Measurements from ENCODE around the gene NDFIP1.

Gene NDFIP1

DNA sequence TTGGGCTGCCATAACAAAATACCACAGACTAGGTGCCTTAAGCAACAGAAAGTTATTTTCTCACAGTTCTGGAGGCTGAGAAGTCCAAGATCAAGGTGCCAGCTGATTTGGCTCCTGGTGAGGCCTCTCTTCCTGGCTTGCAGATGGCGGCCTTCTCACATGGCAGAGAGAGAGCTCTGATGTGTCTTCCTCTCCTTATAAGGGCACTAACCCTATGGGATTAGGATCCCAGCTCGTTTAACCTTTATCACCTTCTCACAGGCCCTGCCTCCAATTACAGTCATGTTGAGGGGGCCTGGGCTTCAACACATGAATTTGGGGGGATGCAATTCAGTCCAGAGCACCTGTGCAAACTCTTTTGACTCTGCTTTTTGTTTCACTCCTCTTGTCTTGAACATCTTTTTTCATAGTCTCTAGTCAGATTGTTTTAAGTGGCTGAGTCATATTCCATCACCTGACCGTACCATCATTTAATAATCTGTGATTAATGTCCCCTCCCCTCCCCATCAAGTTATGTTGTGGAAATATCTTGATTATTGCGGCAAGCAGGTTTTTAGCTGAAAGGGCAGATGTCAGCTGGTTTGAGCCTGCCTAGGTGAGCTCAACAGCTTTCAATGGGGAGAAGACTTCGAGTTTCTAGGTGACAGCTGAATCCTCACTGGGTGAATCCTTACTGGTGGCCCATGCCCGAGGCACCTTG lies 61.8 kb downstream of the NDFIP1 start:
- H3K36me3 Mint-ChIP-seq (ENCODE audit: low read depth) = no peaks in the 10 kb centered on the region
- H3K27ac Mint-ChIP-seq = no peak overlapping the region
- no peaks in the 10 kb centered on the region for H3K4me1 Mint-ChIP-seq (ENCODE audit: low read depth)
- H3K4me3 Mint-ChIP-seq = no peak overlapping the region
- H3K27me3 Mint-ChIP-seq (ENCODE audit: low read depth) = no peaks in the 10 kb centered on the region
- H3K9me3 Mint-ChIP-seq = no peaks in the 10 kb centered on the region

GRCh38 chr5:142171270-142171669 lies 62.7 kb downstream of the NDFIP1 start:
- Mint-ChIP-seq H3K36me3 (ENCODE audit: low read depth) (no peaks in the 10 kb centered on the region), H3K4me1 (ENCODE audit: low read depth) (no peaks in the 10 kb centered on the region), H3K4me3 (no peak overlapping the region), H3K27ac (no peak overlapping the region), H3K9me3 (no peaks in the 10 kb centered on the region), H3K27me3 (ENCODE audit: low read depth) (no peaks in the 10 kb centered on the region)

GRCh38 chr5:142175039-142175438 lies 66.5 kb downstream of the NDFIP1 start:
- Mint-ChIP-seq H3K4me1 (ENCODE audit: low read depth) (no peaks in the 10 kb centered on the region), H3K9me3 (no peaks in the 10 kb centered on the region), H3K36me3 (ENCODE audit: low read depth) (no peaks in the 10 kb centered on the region), H3K4me3 (no peak overlapping the region), H3K27ac (no peak overlapping the region), H3K27me3 (ENCODE audit: low read depth) (no peaks in the 10 kb centered on the region)

DNA sequence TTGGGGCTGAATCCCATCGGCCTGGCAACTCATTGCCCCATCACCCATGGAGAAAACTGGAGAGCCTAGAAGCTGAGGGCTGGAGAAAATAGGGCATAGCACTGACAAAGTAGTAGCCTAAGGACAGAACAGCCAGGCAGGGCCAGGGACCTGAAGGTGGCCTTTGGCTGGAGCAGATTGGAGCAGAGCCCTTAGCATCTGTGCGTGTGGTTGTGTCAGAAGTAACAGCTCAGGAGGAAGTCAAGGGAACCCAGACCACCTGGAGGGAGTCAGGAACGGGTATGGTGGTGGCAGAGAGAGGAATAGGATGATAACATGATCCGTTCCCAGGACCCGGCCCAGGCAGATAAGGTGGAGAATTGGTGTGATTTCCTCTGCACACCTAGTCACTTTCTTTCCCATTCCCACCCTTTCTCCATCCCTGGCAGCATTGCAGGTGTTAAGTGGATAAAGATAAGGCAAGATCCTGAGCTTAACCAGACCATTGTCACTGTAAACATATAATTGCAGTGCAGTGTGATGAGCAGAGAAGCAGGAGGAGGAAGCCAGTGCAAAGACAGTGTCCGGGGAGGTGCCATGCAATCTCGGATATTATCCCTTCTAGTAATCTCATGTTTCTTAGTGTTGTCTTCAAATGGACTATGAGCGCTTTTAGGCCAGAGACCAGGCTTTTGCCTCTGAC lies 67.0 kb downstream of the NDFIP1 start:
- Mint-ChIP-seq H3K9me3 (no peaks in the 10 kb centered on the region), H3K4me1 (ENCODE audit: low read depth) (no peaks in the 10 kb centered on the region), H3K4me3 (no peak overlapping the region), H3K27me3 (ENCODE audit: low read depth) (no peaks in the 10 kb centered on the region), H3K36me3 (ENCODE audit: low read depth) (no peaks in the 10 kb centered on the region), H3K27ac (no peak overlapping the region)

DNA sequence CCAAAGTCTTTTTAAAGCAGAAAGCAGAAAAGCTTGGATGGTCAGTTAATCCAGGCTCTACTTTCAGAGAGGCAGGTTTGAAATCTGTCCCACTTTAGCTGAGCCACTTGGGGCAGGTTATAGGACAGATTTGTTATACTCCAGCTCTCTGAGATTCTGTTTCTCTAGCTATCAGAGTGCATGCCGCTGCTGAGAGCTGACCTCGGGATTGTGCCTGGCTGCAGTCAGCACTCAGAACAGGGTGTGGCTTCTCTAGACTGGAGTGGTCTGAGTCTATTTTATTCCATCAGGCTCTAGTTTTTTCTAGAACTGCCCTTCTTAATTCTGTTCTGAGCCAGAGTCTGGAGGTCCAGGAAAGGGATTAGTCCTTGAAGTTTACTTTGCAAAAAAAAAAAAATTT lies 67.7 kb downstream of the NDFIP1 start:
- Mint-ChIP-seq H3K9me3 (no peaks in the 10 kb centered on the region), H3K27me3 (ENCODE audit: low read depth) (no peaks in the 10 kb centered on the region), H3K36me3 (ENCODE audit: low read depth) (no peaks in the 10 kb centered on the region), H3K4me3 (no peak overlapping the region), H3K4me1 (ENCODE audit: low read depth) (no peaks in the 10 kb centered on the region), H3K27ac (no peak overlapping the region)

- H3K36me3 Mint-ChIP-seq (ENCODE audit: low read depth) = no peaks in the 10 kb centered on the region
- H3K27me3 Mint-ChIP-seq (ENCODE audit: low read depth) = no peaks in the 10 kb centered on the region
- no peaks in the 10 kb centered on the region for H3K4me1 Mint-ChIP-seq (ENCODE audit: low read depth)
- no peak overlapping the region for H3K27ac Mint-ChIP-seq
- no peaks in the 10 kb centered on the region for H3K9me3 Mint-ChIP-seq
- H3K4me3 Mint-ChIP-seq = no peak overlapping the region
Measured at GRCh38 chr5:142178651-142179050, 70.1 kb downstream of the NDFIP1 start.

- Mint-ChIP-seq H3K27ac (no peak overlapping the region), H3K36me3 (ENCODE audit: low read depth) (no peaks in the 10 kb centered on the region), H3K27me3 (ENCODE audit: low read depth) (no peaks in the 10 kb centered on the region), H3K9me3 (no peaks in the 10 kb centered on the region), H3K4me3 (no peak overlapping the region), H3K4me1 (ENCODE audit: low read depth) (no peaks in the 10 kb centered on the region)
Measured at GRCh38 chr5:142179776-142180387, 71.3 kb downstream of the NDFIP1 start.

- Mint-ChIP-seq H3K4me1 (ENCODE audit: low read depth) (no peaks in the 10 kb centered on the region), H3K27ac (no peak overlapping the region), H3K27me3 (ENCODE audit: low read depth) (peaks cover 3% of the 10 kb centered on the region), H3K4me3 (no peak overlapping the region), H3K9me3 (no peaks in the 10 kb centered on the region), H3K36me3 (ENCODE audit: low read depth) (no peaks in the 10 kb centered on the region)
Measured at GRCh38 chr5:142181096-142181495, 72.5 kb downstream of the NDFIP1 start.

DNA sequence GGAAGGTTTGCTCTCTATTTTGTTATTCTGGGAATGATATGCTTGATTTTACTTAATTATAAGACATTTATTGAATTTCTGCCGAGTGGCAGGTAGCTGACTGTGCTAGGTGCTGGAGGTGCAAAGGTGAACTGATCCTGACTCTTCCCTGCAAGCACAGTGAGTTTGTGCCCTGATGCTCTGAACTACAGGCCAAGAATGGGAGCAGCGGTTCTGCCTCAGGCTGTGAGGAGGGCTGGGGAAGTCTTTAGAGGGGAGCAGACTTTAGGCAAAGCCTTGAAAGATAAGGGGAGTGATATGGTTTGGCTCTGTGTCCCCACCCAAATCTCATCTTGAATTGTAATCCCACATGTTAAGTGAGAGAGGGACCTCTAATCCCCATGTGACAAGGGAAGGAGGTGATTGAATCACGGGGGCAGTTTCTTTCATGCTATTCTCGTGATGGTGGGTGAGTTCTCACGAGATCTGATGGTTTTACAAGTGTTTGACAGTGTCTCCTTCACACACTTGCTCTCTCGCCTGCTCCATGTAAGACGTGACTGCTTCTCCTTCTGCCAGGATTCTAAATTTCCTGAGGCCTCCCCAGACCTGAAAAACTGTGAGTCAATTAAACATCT lies 73.1 kb downstream of the NDFIP1 start:
- Mint-ChIP-seq H3K27ac (no peak overlapping the region), H3K36me3 (ENCODE audit: low read depth) (no peaks in the 10 kb centered on the region), H3K27me3 (ENCODE audit: low read depth) (peaks cover 5% of the 10 kb centered on the region), H3K4me3 (no peak overlapping the region), H3K4me1 (ENCODE audit: low read depth) (no peaks in the 10 kb centered on the region), H3K9me3 (no peaks in the 10 kb centered on the region)

DNA sequence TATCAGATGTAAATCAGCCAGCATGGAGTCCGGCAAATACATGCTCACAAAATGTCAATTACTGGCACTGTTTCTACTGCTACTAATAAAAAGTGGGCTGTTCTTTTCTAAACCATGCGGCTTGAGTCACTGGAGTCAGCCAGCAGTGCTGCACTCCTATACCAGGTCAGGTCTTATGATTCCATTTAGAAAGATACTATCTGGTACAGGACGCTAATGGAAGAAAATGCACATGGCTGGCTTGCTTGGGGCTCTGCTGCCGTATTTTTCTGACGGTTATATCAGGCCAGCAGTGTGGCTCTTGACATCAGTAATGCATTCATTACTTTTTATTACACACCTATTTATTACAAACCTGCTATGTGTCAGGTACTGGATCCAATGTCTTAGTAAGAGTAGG lies 74.3 kb downstream of the NDFIP1 start:
- no peaks in the 10 kb centered on the region for H3K4me1 Mint-ChIP-seq (ENCODE audit: low read depth)
- H3K4me3 Mint-ChIP-seq = no peak overlapping the region
- no peak overlapping the region for H3K27ac Mint-ChIP-seq
- no peaks in the 10 kb centered on the region for H3K9me3 Mint-ChIP-seq
- H3K27me3 Mint-ChIP-seq (ENCODE audit: low read depth) = peaks cover 9% of the 10 kb centered on the region
- no peaks in the 10 kb centered on the region for H3K36me3 Mint-ChIP-seq (ENCODE audit: low read depth)

DNA sequence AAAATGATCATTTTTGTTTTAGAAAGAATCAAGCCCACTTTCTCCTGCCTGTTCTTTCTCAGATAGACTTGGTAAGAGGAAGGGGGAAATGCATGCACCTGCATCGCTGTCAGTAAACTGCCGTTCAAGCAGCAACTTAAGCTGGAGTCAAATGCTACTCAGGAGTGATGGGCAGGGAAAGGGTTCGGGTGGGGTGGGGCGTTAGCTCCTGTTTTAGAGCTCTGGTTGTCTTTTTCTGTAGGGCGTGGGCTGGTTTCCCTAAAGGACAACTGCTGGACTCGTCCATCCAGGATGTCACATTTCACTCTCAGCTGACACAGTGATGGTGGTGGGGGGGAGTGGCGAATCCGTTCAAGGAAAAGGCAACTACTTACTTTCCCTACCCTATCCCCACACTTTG lies 75.0 kb downstream of the NDFIP1 start:
- H3K4me3 Mint-ChIP-seq = no peak overlapping the region
- H3K4me1 Mint-ChIP-seq (ENCODE audit: low read depth) = no peaks in the 10 kb centered on the region
- peaks cover 10% of the 10 kb centered on the region for H3K27me3 Mint-ChIP-seq (ENCODE audit: low read depth)
- H3K27ac Mint-ChIP-seq = no peak overlapping the region
- no peaks in the 10 kb centered on the region for H3K9me3 Mint-ChIP-seq
- no peaks in the 10 kb centered on the region for H3K36me3 Mint-ChIP-seq (ENCODE audit: low read depth)

DNA sequence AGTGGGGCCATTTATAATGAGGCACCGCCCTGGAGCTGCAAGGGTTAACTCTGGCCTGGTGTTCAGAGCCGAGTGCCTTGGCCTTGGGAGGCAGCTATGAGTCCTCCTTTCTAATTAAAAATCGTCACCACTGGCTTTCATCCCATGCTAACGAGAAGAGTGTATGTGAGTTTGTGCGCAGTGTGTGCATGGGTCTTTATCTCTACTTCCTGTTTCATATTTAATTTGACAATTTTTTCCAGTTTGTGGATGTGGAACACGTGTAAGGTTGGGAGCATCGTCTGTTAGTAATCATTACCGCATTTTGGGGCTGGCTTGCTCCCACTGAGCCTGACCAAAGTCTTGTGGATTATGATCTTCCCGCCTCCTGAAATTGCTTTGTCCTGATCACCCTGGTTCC lies 76.4 kb downstream of the NDFIP1 start:
- Mint-ChIP-seq H3K36me3 (ENCODE audit: low read depth) (no peaks in the 10 kb centered on the region), H3K27me3 (ENCODE audit: low read depth) (peaks cover 14% of the 10 kb centered on the region)

GRCh38 chr5:142186514-142186856 lies 77.9 kb downstream of the NDFIP1 start:
- Mint-ChIP-seq H3K36me3 (ENCODE audit: low read depth) (no peaks in the 10 kb centered on the region), H3K27me3 (ENCODE audit: low read depth) (peaks cover 14% of the 10 kb centered on the region), H3K4me1 (ENCODE audit: low read depth) (peaks cover 1% of the 10 kb centered on the region), H3K27ac (no peak overlapping the region), H3K4me3 (no peak overlapping the region), H3K9me3 (no peaks in the 10 kb centered on the region)

More for the DNA sequence above, 76.4 kb downstream of the NDFIP1 start:
- no peak overlapping the region for H3K4me3 Mint-ChIP-seq
- H3K9me3 Mint-ChIP-seq = no peaks in the 10 kb centered on the region
- H3K27ac Mint-ChIP-seq = no peak overlapping the region
- H3K4me1 Mint-ChIP-seq (ENCODE audit: low read depth) = peaks cover 1% of the 10 kb centered on the region

- H3K27ac Mint-ChIP-seq = no peak overlapping the region
- H3K9me3 Mint-ChIP-seq = no peaks in the 10 kb centered on the region
- H3K4me3 Mint-ChIP-seq = no peak overlapping the region
- peaks cover 1% of the 10 kb centered on the region for H3K4me1 Mint-ChIP-seq (ENCODE audit: low read depth)
- no peaks in the 10 kb centered on the region for H3K36me3 Mint-ChIP-seq (ENCODE audit: low read depth)
- peaks cover 14% of the 10 kb centered on the region for H3K27me3 Mint-ChIP-seq (ENCODE audit: low read depth)
Measured at GRCh38 chr5:142186857-142187594, 78.4 kb downstream of the NDFIP1 start.

All from T-helper 1 cell treated with Interleukin-12 subunit alpha and Interleukin-12 subunit beta and Interleukin-4 antibody, amounts not matched to agents 30 μg/mL and 1 μg/mL, for 36 hours (primary cell).